NCI-H2196 (cell line): ENCODE measurements around the gene VWF.
"Not testable (repeated sequence)": the region's sequence is repeated elsewhere in the genome, so short reads cannot be mapped to it uniquely, and the experiment has no call there.

Source experiments
- DNase-seq: peaks from one replicate; lab custom pipeline; 2025; ENCODE audit not compliant: unreplicated experiment; lab: John Stamatoyannopoulos, UW

The VWF gene

DNA sequence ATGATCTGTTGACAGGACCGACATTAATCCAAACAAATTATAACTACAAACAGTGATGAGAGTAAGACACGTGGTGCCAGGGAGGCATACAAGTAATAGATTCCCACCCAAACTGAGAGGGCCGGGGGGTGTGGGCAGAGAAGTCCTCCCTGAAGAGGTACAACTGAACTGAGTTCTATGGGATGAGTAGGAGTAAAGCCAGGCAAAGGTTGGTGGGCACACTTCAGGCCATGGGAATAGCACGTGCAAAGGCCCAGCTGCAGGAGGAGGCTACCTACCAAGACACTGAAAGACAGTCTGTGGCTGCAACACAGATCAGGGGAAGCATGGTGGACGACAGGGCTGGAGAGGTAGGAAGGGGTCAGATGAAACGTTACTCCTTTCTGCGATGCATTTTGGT is 22.0 kb upstream of the VWF start:
- DNase-seq: no peak

DNA sequence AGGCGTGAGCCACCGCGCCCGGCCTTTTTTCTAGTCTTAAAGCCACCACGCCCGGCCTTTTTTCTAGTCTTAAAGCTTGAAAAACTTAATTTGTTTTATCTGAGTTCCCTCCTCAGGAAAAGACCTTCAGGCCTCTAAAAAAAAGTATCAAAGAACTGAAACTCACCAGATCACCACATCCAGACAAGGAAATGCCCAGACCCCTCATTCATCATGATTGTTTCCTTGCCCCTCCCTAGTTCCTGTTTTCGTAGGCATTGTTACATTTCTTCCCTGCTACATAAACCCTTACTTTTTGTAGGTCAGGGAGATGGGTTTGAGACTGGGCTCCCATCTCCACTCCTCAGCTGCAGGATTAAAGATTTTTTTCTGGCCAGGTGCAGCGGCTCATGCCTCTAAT is 21.1 kb upstream of the VWF start:
- DNase-seq: no peak

DNA sequence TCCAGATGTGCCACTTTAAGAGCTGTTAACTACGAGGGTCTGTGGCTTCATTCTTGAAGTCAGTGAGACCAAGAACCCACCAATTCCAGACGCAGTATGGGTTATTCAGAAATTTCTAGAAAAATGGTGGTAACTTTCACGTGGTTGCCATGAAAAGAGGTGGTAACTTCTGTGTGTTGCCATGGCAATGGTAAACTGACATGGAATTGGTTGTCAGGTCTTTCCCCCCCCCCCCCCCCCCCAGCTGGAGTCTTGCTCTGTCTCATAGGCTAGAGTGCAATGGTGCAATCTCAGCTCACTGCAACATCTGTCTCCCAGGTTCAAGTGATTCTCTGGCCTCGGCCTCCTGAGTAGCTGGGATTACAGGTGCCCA is 18.8 kb upstream of the VWF start:
- DNase-seq: no peak

DNA sequence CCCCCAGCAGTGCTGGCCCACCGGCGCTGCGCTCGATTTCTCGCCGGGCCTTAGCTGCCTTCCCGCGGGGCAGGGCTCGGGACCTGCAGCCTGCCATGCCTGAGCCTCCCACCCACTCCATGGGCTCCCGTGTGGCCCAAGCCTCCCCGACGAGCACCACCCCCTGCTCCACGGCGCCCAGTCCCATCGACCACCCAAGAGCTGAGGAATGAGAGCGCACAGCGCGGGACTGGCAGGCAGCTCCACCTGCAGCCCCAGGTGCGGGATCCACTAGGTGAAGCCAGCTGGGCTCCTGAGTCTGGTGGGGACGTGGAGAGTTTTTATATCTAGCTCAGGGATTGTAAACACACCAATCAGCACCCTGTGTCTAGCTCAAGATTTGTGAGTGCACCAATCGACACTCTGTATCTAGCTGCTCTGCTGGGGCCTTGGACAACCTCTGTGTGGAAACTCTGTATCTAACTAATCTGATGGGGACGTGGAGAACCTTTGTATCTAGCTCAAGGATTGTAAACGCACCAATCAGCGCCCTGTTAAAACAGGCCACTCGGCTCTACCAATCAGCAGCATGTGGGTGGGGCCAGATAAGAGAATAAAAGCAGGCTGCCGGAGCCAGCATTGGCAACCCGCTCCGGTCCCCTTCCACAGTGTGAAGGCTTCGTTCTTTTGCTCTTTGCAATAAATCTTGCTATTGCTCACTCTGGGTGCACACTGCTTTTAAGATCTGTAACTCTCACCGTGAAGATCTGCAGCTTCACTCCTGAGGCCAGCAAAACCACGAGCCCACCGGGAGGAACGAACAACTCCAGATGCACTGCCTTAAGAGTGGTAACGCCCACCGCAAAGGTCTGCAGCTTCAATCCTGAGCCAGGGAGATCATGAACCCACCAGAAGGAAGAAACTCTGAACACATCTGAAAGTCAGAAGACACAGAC is 18.2 kb upstream of the VWF start:
- DNase-seq: not testable (repeated sequence)

DNA sequence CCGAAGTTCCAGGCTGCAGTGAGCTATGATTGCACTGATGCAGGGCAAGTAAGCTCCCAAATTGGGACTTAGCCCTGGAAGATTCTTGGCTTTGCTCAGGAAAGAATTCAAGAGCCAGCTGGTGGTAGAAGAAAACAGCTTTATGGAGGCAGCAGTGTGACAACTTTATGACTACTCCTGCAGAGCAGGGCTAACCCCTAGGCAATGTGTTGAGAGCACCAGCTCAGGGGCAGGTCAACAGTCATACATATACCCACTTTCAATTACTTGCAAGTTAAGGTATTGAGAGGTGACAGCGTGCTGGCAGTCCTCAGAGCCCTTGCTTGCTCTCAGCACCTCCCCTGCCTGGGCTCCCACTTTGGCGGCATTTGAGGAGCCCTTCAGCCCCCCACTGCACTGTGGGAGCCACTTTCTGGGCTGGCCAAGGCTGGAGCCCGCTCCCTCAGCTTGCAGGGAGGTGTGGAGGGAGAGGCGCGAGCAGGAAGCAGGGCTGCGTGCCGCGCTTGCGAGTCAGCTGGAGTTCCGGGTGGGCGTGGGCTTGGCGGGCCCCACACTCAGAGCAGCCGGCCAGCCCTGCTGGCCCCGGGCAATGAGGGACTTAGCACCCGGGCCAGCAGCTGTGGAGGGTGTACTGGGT is 17.4 kb upstream of the VWF start:
- not testable (repeated sequence) for DNase-seq

DNA sequence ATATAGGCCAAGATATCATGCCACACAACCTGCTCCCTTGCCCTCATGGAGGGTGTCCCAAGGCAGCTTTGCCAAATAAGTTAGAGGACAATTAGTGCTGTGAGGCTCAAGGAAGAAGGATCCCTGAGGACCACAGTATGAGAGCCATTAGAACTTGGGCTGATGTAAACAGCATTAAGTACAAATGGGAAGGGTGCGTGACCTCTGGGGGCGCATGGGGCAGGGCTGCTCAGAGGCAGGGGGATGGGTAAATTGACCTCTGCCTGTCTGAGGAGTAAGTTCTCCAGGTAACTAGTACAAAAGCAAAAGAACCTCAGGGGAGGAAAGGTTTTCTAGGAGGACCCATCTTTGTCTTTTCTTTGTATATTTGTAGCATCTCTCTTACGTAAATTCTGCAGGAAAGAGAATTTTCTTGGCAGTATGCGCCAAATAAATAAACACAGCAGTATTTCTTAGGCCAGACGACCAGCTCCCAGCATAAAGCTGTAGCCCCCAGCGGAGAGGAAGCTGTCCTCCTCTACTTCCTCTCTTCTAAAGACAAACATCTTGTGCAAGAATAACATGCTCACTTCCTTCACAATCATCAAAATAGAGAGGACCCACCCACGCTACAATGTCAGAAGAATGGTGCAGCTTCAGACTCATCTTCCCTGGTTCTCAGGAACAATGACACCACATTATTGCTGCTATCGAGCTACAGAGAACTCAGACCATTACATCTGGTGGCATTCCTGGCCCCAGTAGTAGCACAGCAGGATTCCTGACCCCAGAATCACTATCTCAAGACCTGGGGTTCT is 16.4 kb upstream of the VWF start:
- no peak for DNase-seq

DNA sequence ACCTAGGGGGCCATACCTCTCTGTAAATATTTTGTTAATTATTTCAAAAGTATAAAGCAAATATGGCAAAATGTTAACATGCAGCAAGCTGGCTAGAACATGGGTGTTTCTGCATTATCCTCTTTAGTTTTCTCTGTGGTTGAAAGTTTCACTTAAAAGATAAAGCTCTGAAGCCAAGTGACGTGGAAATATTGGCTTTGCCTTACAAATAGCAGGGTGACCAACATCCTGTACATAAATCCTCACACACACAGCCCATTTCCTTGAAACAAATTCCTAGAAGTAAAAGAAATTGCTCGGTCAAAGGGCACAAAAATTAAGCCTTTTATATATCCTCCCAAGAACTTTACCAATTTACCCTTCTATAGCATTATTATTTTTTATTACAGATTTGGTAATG is 10.6 kb upstream of the VWF start:
- no peak for DNase-seq

DNA sequence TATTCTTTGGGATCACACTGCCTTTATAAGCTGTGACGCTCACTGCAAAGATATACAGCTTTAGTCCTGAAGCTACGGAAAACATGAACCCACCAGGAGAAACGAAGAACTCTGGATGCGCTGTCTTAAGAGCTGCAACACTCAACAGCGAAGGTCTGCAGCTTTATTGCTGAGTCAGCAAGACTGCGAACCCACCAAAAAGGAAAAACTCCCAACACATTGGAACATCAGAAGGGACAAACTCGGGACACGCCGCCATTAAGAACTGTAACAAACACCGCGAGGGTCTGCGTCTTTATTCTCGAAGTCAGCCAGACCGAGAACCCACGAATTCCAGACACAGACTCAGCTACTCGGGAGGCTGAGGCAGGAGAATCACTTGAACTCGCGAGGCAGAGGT is 9.2 kb upstream of the VWF start:
- DNase-seq: no peak

DNA sequence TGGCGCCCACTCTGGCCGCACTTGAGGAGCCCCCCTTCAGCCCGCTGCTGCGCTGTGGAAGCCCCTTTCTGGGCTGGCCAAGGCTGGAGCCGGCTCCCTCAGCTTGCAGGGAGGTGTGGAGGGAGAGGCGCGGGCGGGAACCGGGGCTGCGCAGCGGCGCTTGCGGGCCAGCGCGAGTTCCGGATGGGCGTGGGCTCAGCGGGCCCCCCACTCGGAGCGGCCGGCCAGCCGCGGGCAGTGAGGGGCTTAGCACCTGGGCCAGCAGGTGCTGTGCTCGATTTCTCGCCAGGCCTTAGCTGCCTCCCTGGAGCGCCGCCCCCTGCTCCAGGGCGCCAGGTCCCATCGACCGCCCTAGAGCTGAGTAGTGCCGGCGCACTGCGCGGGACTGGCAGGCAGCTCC is 8.0 kb upstream of the VWF start:
- no peak for DNase-seq

DNA sequence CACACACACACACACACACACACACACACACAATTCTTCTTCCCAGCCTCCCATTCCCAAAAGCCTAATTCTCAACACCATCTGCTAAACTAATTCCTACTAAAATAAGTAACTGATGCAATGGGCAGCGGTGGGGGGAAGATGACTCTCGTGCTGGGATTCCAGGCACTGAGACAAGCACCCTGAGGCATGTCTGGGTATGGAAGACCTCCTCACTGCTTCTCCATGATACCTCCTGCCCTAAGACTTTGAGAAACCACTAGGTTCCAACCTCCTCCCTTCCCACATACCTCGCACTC is 789 bp upstream of the VWF start:
- DNase-seq: no peak

DNA sequence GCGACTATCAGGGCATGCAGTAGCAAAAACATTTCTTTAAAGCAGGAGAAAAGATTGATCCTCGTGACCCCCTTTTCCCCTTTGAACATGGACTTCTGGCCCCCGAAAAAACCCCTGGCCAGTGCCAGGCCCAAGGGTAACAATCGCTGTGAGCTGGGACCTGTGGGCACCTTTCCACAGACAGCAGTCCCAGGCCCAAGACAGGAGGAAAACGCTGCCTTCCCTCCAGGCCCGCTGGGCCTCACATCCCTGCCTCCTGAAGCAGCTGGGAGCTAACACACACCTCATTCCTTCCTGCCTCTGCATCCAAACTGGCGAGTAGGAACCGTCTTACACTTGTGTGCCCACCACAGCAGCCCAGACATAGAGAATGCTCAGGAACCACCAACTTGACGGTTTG is 1.2 kb downstream of the VWF start:
- DNase-seq: no peak

DNA sequence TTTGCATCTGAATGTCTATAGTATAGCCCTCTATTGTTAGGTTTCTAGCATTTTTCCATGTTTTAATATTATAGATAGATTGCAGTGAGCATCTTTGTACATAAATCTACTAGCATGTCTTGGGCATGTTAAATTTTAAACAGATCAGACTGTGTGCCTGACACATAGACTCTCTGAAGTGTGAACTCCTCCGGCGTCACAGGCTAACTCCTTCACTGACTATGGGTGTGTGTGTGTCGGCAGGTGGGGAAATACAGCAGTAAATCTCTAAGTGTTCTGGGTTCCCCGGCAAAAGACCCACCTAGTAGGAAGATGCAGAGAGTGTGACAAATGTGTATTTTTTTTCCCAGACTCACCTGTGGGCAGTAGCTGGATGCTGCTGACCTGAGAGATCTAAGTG is 2.3 kb downstream of the VWF start:
- DNase-seq: no peak

DNA sequence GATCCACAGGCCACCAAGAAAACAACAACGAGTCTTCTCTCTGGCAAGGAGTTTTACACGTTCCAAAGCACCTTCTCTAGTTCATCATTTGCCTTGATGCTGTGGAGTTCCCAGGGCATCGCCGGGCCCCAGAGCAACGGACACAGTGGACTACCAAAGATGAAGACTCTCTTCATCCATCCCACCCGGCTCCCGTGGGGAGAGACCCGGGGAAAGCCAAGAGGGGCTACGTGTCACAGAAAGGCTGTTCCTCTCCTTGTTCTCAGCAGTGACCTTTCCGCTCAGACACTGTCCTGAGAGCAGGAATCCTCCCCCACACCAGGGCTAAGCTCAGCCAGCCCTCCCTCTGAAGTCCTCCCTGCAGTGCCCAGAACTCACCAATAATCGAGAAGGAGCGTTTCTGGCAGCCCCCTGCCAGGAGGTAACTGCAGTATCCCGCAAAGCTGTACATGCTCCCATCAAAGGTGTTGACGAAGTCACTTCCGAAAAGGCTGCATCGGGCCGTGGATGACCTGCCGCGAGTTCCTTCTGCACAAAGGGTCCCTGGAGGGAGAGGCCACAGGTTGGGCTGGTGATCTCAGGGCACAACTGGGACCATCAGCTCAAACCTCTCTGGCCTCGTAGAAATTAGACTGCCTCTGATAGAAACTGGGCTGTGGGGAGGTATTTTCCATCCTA is 3.5 kb downstream of the VWF start:
- DNase-seq: no peak

DNA sequence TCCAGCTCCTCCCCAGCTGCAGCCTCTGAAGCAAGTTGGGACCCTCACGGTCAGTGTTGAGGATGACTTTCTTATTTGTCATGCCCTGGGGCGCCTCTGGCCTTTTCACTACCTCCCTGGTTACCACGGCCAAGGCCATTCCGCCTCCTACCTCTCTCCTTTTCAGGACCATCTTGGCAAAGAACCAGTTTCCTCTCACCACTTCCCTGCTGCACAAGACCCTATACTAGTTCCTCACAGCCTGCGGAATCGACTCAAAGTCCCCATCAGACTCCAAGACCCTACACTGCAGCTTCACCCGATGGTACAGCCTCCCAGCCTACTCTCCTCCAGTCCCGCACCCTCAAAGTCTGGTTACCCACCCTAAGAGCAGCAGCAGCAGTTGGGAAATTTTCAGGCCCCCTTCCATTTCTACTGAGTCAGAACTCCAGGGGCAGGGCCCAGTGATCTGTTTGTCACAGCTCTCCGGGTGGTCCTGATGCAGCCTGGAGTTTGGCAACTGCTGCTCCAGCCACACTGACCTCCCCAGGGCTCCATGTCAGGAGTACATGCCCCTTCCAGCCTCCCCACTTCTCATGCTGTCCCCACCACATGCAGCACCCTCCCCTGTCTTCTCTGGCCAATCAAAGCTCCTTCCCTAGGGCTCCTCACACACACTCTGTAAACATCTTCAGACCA is 5.4 kb downstream of the VWF start:
- DNase-seq: no peak

DNA sequence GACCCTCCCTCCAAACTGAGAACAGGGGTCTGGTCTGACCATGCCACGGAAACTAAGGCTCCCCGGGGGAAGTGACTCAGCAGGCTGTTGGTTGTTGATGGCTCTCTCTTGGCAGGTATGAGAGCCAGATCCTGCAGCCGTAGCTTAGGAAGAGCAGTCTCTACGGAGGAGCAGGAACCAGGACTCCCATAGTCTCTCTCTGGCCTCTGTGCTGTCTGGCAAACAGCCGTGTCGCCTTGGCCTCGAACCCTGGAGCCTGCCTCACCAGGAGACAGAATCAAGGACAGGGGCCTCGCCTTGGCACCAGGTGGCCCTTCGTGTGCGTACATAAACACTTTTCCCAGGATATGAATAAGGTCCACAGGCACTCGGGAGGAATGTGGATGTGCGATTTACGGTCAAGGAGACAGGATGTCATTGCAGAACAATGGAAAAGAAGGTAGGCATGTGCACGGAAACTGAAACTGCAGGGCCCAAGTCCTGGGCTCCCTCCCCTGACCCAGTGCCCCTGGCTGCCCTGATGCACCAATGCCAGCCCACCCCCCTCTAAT is 7.9 kb downstream of the VWF start:
- no peak for DNase-seq

DNA sequence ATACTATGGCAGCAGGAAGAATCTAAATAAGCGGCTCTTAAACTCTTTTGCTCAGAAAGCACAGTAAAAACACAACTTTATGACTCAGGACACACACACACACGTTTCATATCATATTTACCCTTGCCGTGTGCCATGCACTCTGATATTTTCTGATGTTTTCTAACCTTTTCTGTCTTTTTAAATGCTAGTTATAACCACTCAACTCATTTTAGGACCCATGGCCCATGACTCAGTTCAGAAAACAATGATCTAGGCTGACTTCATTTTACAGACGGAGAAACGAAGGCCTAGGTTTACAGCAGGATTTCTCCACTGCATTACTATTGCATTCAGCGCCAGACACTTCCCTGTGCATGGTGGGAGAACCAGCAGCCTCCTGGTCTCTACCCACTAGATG is 9.1 kb downstream of the VWF start:
- no peak for DNase-seq

DNA sequence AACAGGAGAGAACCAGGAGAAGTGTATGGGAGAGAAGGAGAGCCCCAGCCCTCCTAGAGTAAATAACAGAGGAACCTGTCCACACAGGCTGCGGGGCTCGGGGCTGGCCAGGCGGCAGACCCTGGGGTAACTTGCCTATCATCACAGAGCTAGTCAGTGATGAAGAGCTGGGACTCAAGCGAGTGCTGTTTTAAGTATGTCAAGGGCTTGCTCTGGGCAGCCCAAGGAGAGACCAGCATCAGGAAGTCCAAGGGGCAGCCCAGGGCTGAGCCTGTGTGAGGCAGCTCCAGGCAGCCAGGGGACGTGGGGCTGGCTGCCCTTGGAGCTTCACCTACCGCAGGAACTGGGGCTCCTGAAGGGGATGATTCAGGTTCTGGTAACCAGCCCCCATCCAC is 10.0 kb downstream of the VWF start:
- DNase-seq: no peak

DNA sequence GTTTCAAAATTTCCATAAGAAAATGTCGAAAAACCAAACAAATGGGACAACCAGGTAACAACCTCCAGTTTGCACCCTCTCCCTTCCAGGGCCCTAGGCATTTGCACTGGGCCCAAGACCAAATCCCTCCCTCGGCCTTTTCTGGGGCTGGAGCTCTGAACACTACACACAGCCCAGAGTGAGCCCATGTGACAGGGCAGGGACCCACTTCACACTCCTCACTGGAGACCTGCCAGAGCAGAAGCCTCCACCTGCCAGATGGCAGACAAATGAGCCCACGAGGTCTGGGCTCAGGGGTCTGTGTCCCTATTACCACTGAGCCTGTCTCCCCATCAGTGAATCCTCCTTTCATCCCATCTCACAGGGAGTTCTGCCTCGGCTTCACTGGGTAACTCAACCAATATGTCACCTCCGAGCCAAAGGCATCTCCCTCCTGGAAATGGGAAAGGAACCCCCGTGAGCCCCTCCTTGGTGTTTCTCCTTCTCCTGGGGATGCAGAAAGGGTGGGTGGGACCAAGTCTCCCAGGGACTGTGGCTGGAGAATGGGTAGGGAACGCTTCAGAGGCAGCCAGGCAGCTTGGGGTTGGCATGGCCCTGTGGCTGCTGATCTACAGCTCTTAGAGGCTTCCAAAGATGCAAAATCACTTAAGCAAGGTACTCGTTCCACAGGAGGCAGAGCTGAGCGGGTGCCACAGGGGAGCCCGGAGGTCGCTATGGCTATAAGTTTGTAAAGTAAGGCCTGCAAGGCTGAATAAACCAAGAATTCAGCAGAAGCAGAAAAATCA is 10.6 kb downstream of the VWF start:
- DNase-seq: no peak

DNA sequence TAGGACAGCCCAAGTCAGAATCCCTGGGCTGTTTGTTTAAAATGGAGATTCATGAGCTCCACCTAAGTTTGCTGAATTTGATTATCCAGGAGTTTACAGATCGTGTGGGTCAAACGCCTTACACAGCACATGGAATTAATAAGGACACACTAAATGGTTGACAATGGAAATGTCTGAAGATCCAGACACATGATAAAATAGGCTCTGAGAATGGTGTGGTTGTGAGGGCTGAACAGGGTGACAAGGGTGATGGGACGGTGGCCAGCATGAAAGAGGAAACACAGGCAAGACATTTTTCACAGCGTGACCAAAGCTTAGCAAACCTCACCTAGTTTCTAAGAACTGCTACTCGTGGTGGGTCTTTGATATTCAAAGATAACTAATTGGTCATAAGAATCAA is 12.5 kb downstream of the VWF start:
- no peak for DNase-seq

DNA sequence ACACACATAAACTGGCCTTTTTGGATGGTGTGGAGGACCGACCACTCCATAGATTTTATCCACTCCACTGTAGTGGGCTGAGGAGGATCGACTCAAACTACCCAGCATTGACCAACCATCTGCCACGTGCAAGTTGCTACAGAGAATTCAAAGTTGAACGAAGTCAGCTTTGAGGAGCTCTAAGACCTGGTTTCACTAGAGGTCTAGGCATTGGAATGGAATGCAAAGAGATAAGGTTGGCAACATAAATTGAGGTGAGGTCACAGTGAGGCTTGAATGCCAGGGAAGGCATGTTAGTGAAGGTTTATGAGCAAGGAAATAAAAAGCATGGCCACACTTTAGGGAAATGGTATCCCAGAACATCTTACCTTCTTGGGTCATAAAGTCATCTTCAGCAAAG is 14.5 kb downstream of the VWF start:
- no peak for DNase-seq
